IMR-90 (cell line): ENCODE measurements around the gene APC2. TPM values are rescaled to one million over a fixed set of nuclear protein-coding genes. Genes with fewer than 3 reads are reported as not detected.

Source experiments
- ATAC-seq: fragments of 200-7000 bp; cut with Tn5 transposase; 2 replicates; pipeline ENCODE4 v1.9.1; 2020; ENCODE audit warnings: low read depth, mild to moderate bottlenecking, moderate library complexity
- BruUV-seq: library from RNA; stranded (reverse); fragments of 400-500 nt; replicated peaks from 2 replicates; lab custom pipeline; 2021; lab: Mats Ljungman, UMichigan
- CTCF ChIA-PET: fragments of 300-600 bp; formaldehyde crosslinking; extraction: SDS; loops from one replicate; lab custom pipeline; 2021; ENCODE audit warnings: antibody characterized with exemption; lab: Yijun Ruan, JAX
- POLR2A ChIA-PET: fragments of 300-600 bp; sonication (Branson Sonifier 250); formaldehyde crosslinking; loops from one replicate; lab custom pipeline; 2022; ENCODE audit warnings: antibody characterized with exemption; ENCODE audit not compliant: unreplicated experiment; lab: Charles Lee
- DNase-seq: peaks from one replicate; pipeline ENCODE4 v3.0.0; 2013
- H2AFZ ChIP-seq: replicated peaks from 2 replicates; pipeline ENCODE3; 2013; ENCODE audit warnings: low read length, mild to moderate bottlenecking; ENCODE audit not compliant: poor library complexity
- H2AK5ac ChIP-seq: 2 replicates; pipeline ENCODE4 v1.6.1; 2013; ENCODE audit warnings: low read depth, low read length, inconsistent platforms
- H2AK9ac ChIP-seq: replicated peaks from 2 replicates; pipeline ENCODE3; 2013; ENCODE audit warnings: mild to moderate bottlenecking, low read depth, low read length, moderate library complexity; ENCODE audit not compliant: poor library complexity
- H2BK120ac ChIP-seq: 2 replicates; pipeline ENCODE4 v1.6.1; 2013; ENCODE audit warnings: low read depth, low read length, inconsistent platforms
- H2BK15ac ChIP-seq: 3 replicates; pipeline ENCODE4 v1.6.1; 2013; ENCODE audit warnings: low read depth, low read length, inconsistent platforms
- H2BK20ac ChIP-seq: 2 replicates; pipeline ENCODE4 v1.6.1; 2013; ENCODE audit warnings: low read depth, mild to moderate bottlenecking, inconsistent platforms, low read length, moderate library complexity
- H2BK5ac ChIP-seq: 2 replicates; pipeline ENCODE4 v1.6.1; 2013; ENCODE audit warnings: mild to moderate bottlenecking, low read depth, low read length, inconsistent platforms; ENCODE audit not compliant: poor library complexity, severe bottlenecking
- H3K14ac ChIP-seq: replicated peaks from 2 replicates; pipeline ENCODE4 v1.6.1; 2013; ENCODE audit warnings: low read depth, low read length, inconsistent platforms
- H3K18ac ChIP-seq: 2 replicates; pipeline ENCODE4 v1.6.1; 2013; ENCODE audit warnings: low read depth, low read length, control low read depth
- H3K23ac ChIP-seq: 2 replicates; pipeline ENCODE4 v1.6.1; 2013; ENCODE audit warnings: low read depth, low read length, inconsistent platforms
- H3K27ac ChIP-seq: 2 replicates; pipeline ENCODE4 v1.5.1; 2013; ENCODE audit warnings: mild to moderate bottlenecking, control low read depth, low read length; ENCODE audit not compliant: insufficient read depth
- H3K27me3 ChIP-seq: 2 replicates; pipeline ENCODE4 v1.6.1; 2013; ENCODE audit warnings: low read length; ENCODE audit not compliant: control insufficient read depth, insufficient read depth
- H3K36me3 ChIP-seq: 2 replicates; pipeline ENCODE4 v1.6.1; 2013; ENCODE audit warnings: low read length, mixed read lengths; ENCODE audit not compliant: control insufficient read depth, insufficient read depth
- H3K4ac ChIP-seq: 2 replicates; pipeline ENCODE4 v1.6.1; 2013; ENCODE audit warnings: low read depth, low read length, inconsistent platforms
- H3K4me1 ChIP-seq: 2 replicates; pipeline ENCODE4 v1.6.1; 2013; ENCODE audit warnings: low read length, mixed read lengths; ENCODE audit not compliant: control insufficient read depth, insufficient read depth
- H3K4me2 ChIP-seq: 2 replicates; pipeline ENCODE4 v1.6.1; 2013; ENCODE audit warnings: low read depth, mild to moderate bottlenecking, control low read depth, low read length, moderate library complexity
- H3K4me3 ChIP-seq: 2 replicates; pipeline ENCODE4 v1.5.1; 2013; ENCODE audit warnings: low read depth, mild to moderate bottlenecking, control low read depth, low read length, moderate library complexity; ENCODE audit not compliant: insufficient read depth
- H3K56ac ChIP-seq: 2 replicates; pipeline ENCODE4 v1.6.1; 2013; ENCODE audit warnings: low read length, inconsistent platforms; ENCODE audit not compliant: insufficient read depth; ENCODE audit errors: extremely low read depth
- H3K79me1 ChIP-seq, 2 experiments: 2 replicates each; pipeline ENCODE4 v1.6.1; 2013; ENCODE audit warnings: low read length in 2 of 2, inconsistent platforms in 1 of 2, low read depth in 1 of 2
- H3K9ac ChIP-seq: 2 replicates; pipeline ENCODE4 v1.6.1; 2013; ENCODE audit warnings: low read depth, low read length, control low read depth
- H3K9me1 ChIP-seq: 2 replicates; pipeline ENCODE4 v1.6.1; 2013; ENCODE audit warnings: low read length, inconsistent platforms; ENCODE audit not compliant: insufficient read depth
- H3K9me3 ChIP-seq: 2 replicates; pipeline ENCODE4 v1.6.1; 2013; ENCODE audit warnings: low read length; ENCODE audit not compliant: control insufficient read depth, insufficient read depth
- H4K20me1 ChIP-seq: 2 replicates; pipeline ENCODE4 v1.6.1; 2013; ENCODE audit warnings: low read length, inconsistent platforms; ENCODE audit not compliant: insufficient read depth
- H4K5ac ChIP-seq: 2 replicates; pipeline ENCODE4 v1.6.1; 2013; ENCODE audit warnings: mild to moderate bottlenecking, low read depth, low read length, control low read depth
- H4K8ac ChIP-seq, 2 experiments: 2 replicates each; pipeline ENCODE4 v1.6.1; 2013; ENCODE audit warnings: low read depth in 2 of 2, low read length in 2 of 2, control low read depth in 1 of 2, inconsistent platforms in 1 of 2
- H4K91ac ChIP-seq: 2 replicates; pipeline ENCODE4 v1.6.1; 2013; ENCODE audit warnings: low read depth, low read length, inconsistent platforms; ENCODE audit not compliant: insufficient read depth
- CHD1 ChIP-seq: IDR thresholded peaks from 2 replicates; pipeline ENCODE4 v1.6.1; 2012; ENCODE audit warnings: low read depth, low read length, improper control_type of control experiment
- FOS ChIP-seq: fragments of 150-350 bp; IDR thresholded peaks from 2 replicates; pipeline ENCODE4 v1.6.1; 2016; ENCODE audit warnings: low read depth, low read length
- NFE2L2 ChIP-seq: fragments of 150-350 bp; IDR thresholded peaks from 2 replicates; pipeline ENCODE4 v1.6.1; 2016; ENCODE audit warnings: low read depth, mild to moderate bottlenecking, low read length
- RAD21 ChIP-seq: IDR thresholded peaks from 2 replicates; pipeline ENCODE4 v1.6.1; 2012; ENCODE audit warnings: low read length, improper control_type of control experiment
- RCOR1 ChIP-seq: IDR thresholded peaks from 2 replicates; pipeline ENCODE4 v1.6.1; 2012; ENCODE audit warnings: mild to moderate bottlenecking, low read length, improper control_type of control experiment; ENCODE audit not compliant: insufficient replicate concordance
- RFX5 ChIP-seq: IDR thresholded peaks from 2 replicates; pipeline ENCODE4 v1.8.0; 2012; ENCODE audit warnings: low read depth, mild to moderate bottlenecking, low read length, moderate library complexity
- WGBS, 2 experiments: methylation state at CpG; one replicate each; pipeline versions ENCODE4 v1.1.5 to v1.1.7; 2013; ENCODE audit warnings: missing lambda C conversion rate in 2 of 2; ENCODE audit not compliant: insufficient read length in 1 of 2; ENCODE audit errors: extremely low coverage in 2 of 2; 5-methylcytosine and 5-hydroxymethylcytosine counted together
- dilution Hi-C: fragments of 300-500 bp; cut with HindIII; formaldehyde crosslinking; loops from one replicate; pipeline ENCODE4 v1.14.3; 2018; ENCODE audit warnings: low sequenced_read_pairs; ENCODE audit not compliant: unreplicated experiment
- in situ Hi-C: fragments of 300-500 bp; cut with MboI; formaldehyde crosslinking; loops from 3 replicates; pipeline ENCODE4 v1.14.3; 2019; ENCODE audit warnings: low sequenced_read_pairs, inconsistent platforms, mixed read lengths
- intact Hi-C: fragments of 100-400 bp; cut with micrococcal nuclease; formaldehyde crosslinking; loops from 2 replicates; pipeline ENCODE4 v1.10.0; 2022
- polyA plus RNA-seq, 3 experiments: library from polyadenylated mRNA; depleted of rRNA; stranded (reverse); fragments of >200 nt; gene quantifications; 2 replicates each; pipeline ENCODE4 v1.2.3, GENCODE V29; 2012; ENCODE audit warnings: low replicate concordance in 1 of 3
- total RNA-seq: library from RNA; depleted of rRNA; stranded (reverse); fragments of >200 nt; gene quantifications from 2 replicates; pipeline ENCODE4 v1.2.3, GENCODE V29; 2012

APC2 gene
- total and polyA plus RNA-seq, 2 of the 4 experiments (the other 2 are of a cell fraction): 0.36 to 0.41 TPM

- Histone ChIP-seq H3K4me2 (no peak overlapping the region), H3K9me1 (0 out of 2 replicates have a peak, but pooled peaks cover 8% of the 10 kb centered on the region), H3K36me3 (peaks cover 80% of the 10 kb centered on the region), H3K4ac (no peak overlapping the region), H4K20me1 (peaks cover 80% of the 10 kb centered on the region), H3K14ac (no peak overlapping the region), H3K4me3 (no peak overlapping the region), H3K27ac (no peak overlapping the region), H2AK5ac (no peak overlapping the region), H4K91ac (no peak overlapping the region), H3K18ac (no peak overlapping the region), H3K79me1 (peaks cover 26 to 82% of the 10 kb centered on the region in 2 experiments), H3K4me1 (0 out of 2 replicates have a peak, but pooled peaks cover under 1% of the 10 kb centered on the region), H4K5ac (no peak overlapping the region), H4K8ac (no peak overlapping the region), H3K27me3 (no peaks in the 10 kb centered on the region), H3K9me3 (no peaks in the 10 kb centered on the region), H3K56ac (no peak overlapping the region), H2AK9ac (no peak overlapping the region), H3K23ac (no peak overlapping the region), H2AFZ (no peak overlapping the region), H2BK20ac (no peak overlapping the region), H2BK120ac (no peak overlapping the region), H2BK15ac (no peak overlapping the region), H2BK5ac (no peak overlapping the region), H3K9ac (no peak overlapping the region)
- no peak for ATAC-seq
- TF ChIP-seq CHD1 (no peak), FOS (no peak), RFX5 (no peak), RCOR1 (no peak), RAD21 (no peak), NFE2L2 (no peak)
- intact Hi-C loops (no loop called here), in situ Hi-C loops (no loop called here), dilution Hi-C loops (no loop called here)
- DNase-seq: no peak
- ChIA-PET POLR2A (no interaction called here), CTCF (no interaction called here)
- BruUV-seq: no TSS peak
- 67% methylated on average over 10 of the region's 16 CpGs; no CpG with 5 or more reads in 1 of the 2 experiments for WGBS, 2 experiments
These were observed 27.6 kb upstream of the APC2 start for GRCh38 chr19:1422360-1422759.
